ENCODE results near the gene TNFAIP2.

The TNFAIP2 gene

GRCh38 chr14:103094406-103095209 is 28.7 kb upstream of the TNFAIP2 start, which contains the start of gene EXOC3L4:
EXOC3L4 (plus strand) TSS chr14:103094725; CDS start chr14:103100220, 5,495 bp downstream.
- DNase-seq: no peak

GRCh38 chr14:103095210-103095778 is 28.0 kb upstream of the TNFAIP2 start:
- DNase-seq: no peak

DNA sequence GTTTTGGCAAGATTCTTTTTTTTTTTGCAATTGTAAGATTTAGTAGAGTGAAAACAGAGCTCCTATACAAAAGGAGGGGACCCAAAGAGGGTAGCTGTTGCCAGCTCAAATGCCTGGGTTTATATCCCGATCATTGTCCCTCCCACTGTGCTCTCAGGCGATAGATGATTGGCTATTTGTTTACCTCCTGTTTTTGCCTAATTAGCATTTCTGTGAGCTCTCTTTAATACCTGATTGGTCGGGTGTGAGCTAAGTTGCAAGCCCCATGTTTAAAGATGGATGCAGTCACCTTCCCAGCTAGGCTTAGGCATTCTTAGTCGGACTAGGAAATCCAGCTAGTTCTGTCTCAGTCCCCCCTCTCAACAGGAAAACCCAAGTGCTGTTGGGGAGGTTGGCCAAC is 26.9 kb upstream of the TNFAIP2 start:
- no peak for DNase-seq

- DNase-seq: no peak
These were observed 25.8 kb upstream of the TNFAIP2 start for GRCh38 chr14:103097244-103097993.

GRCh38 chr14:103097994-103098957 is 25.0 kb upstream of the TNFAIP2 start:
- no peak for DNase-seq

DNA sequence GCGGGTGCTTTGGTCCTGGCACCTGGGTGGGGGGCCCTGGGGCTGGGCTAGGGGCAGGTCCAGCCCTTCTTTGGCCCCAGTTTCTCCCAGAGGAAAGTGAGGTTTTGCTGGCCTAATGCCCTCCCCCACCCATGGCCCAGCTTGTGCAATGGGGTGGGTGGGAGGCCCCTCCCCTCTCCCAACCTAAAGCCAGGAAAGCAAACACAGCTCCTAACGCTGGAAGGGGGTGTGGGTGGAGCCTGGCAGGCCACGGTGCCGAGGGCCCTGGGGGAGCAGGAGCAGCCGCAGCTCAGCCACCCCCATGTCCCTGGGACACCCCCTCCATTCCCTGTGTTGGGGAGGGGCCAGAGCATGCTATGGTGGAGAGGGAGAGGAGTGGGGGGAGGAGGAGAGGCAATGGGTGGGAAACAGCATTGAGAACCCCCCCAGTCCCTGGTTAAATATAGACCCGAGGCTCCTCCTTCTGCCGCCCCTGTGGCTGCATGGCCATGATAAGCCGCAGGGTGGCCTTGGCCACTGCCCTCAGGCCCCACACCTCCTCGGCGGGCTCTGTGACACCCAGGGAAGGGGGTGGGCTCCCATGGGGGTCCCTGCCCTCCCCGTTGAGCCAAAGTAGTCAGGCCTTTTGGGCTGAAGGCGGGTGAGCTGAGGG is 24.1 kb upstream of the TNFAIP2 start:
- DNase-seq: no peak

GRCh38 chr14:103099733-103100280 is 23.5 kb upstream of the TNFAIP2 start:
- DNase-seq: no peak

GRCh38 chr14:103100281-103101121 is 22.8 kb upstream of the TNFAIP2 start:
- DNase-seq: no peak

- no peak for DNase-seq
These were observed 21.9 kb upstream of the TNFAIP2 start for GRCh38 chr14:103101257-103101962.

- no peak for DNase-seq
These were observed 21.1 kb upstream of the TNFAIP2 start for GRCh38 chr14:103101963-103102688.

DNA sequence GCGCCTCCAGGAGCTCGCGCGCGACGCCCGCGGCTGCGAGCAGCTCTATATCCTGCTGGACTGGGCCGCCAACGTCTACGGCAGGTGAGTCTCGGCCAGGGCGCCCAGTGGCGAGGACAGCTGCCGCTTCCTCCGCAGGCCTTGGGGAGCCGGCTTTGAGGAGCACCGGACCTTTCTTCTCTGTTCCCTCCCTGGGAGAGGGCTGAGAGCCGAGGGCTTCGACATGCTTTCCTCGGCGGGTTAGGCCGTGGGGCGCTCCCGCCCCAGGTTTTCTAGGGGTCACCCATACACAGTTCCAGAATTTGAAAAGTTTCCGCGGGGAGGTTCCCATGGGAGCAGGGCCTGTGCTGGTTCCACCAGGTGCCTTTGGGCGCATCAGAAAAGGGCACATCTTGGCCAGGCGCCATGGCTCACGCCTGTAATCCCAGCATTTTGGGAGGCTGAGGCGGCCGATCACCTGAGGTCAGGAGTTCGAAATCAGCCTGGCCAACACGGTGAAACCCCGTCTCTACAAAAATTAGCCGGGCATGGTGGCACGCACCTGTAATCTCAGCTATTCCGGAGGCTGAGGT is 20.5 kb upstream of the TNFAIP2 start:
- no peak for DNase-seq

- peak; percentile 18 for DNase-seq
These were observed 19.5 kb upstream of the TNFAIP2 start for GRCh38 chr14:103103461-103104388.

DNA sequence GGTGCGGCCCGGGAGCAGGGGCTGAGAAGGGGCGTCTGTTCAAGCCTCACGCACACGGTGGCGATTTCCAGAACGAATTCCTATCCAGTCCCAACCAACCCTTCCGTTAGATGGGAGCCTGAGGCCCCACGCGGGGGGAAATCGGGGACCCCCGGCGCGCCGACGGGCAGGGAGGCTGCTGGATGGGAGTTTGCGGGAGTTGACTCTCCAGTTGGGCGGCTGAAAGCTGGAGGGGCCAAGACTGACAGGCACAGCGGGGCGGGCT is 18.9 kb upstream of the TNFAIP2 start:
- no peak for DNase-seq

GRCh38 chr14:103104654-103105452 is 18.4 kb upstream of the TNFAIP2 start:
- no peak for DNase-seq

DNA sequence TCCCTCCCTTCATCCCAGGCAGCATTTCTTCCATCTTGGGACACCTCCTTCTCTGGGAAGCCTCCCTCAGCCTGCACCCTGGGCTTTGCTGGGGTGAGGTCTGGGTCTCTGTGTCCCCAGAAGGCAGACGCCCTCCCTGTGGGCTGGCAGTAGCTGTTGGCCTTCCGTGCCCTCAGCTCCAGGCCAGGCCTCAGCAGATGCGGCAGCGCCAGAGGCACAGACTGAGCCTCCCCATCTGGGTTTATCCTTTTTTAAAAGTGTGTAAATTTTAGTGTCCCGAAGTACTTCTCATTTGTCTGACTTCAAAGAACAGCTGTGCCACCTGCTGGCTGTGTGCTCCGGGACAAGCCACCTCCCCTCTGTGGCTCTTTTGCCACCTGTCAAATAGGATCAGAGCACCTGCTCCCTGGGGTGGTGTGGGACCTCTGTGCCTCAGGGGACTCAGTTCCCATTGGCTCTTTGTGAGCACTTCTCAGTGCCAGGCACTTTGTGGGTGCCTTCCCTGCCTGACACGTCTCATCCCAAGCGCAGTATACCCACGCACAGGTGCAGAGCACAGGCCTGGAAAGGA is 17.6 kb upstream of the TNFAIP2 start:
- DNase-seq: no peak

GRCh38 chr14:103107455-103107854 is 15.8 kb upstream of the TNFAIP2 start:
- no peak for DNase-seq
